SIG-M5 treated with dmso at 0.1 percent for 504 hours (cell line): ENCODE data around the gene TALDO1.

Experiments used
- DNase-seq: peaks from one replicate; lab custom pipeline; 2025; ENCODE audit not compliant: unreplicated experiment; lab: John Stamatoyannopoulos, UW

TALDO1 gene

GRCh38 chr11:786235-787083 lies 39.2 kb downstream of the TALDO1 start:
- no peak for DNase-seq

DNA sequence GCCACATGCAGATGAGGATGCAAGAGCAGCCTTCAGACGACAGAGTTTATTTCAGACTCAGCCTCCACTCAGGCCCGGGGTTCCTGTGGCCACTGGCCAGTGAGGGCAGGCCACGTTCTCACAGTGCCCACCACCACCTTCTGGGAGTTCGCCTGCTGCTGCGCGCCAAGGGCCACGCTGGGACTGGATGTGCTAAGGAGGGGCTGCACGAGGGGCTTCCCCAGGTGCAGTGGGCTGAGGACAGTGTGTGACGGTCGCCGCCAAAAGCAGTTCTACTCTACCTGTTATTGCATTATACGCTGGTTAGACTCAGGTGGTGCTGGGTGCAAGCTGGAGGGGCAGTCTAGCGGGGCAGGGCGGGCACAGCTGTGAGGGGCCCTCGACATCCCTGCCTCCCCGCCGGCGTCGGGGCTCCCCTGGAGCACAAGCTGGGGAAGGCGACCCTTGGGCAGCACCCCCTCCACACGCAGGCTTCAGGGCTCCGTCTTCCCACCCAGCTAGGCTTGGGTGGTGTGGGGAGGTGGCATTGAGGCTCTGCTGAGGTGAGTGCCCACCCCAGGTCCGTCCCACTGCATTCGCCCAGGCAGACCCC lies 39.9 kb downstream of the TALDO1 start:
- no peak for DNase-seq

- no peak for DNase-seq
These were observed 40.9 kb downstream of the TALDO1 start for GRCh38 chr11:788009-788640.

DNA sequence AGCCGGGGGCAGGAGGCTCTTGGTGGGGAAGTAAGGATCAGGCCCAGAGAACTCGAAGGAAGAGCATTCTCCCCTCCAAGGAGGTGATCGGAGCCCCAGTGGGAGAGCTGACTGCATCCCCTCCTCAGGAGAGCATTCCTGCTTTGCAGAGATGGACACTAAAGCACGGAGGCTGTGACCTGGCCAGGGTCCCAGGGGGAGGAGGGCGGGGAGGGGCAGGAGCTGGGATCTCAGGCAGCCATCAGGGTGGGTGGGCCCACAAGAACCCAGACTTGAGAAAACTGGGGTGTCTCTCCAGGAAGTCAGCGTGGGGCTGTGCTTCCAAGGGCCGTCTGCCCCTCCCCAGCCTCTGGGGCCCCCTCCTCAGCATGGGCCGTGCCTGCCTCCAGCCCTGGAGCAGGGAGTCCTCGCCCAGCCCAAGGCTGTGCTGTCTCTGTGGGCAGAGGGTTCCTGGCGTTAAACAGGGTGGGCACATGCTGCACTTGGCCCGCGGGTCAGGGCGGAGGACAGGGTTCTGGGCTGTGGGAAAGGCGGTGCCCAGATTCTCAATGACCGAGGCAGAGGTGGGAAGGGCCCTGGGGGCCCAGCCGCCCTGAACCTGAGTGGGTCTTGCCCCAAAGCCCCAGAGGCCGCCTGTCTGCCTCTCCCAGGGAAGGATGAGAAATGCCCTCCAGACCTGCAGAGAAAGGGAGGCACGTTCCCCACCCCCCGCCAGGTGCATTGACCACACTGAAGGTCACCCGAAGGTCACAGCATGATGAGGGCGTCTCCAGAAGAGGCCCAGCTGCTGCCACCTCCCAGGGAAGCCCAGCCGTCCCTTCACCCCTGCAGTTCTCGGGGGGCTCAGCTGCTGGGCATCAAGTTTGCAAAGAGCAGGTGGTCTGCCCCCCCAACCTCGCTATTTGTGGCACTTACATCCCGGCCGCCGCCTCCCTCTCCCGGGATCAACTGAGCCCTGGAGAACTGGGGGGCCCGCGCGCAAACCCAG lies 42.0 kb downstream of the TALDO1 start:
- DNase-seq: no peak

DNA sequence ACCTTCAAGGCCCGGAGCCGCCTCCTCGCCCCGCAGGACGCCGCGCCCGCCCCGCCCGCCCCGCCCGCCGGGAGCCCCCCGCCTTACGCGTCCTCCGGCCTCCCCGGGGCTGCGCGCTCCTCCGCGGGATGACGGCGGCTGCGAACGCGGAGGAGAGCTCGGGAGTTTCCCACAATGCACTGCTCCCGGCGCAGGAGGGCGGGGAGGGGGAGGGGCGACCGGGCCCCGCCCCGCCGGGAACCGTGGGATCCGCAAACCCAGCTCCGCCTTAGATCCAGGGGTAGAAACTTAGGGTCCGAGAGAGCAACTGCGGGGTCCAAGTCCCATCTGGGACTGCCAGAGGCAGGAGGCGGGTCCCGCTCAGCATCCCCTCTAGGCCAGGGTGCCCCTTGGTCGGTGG lies 42.7 kb downstream of the TALDO1 start, which contains the start of gene CEND1:
Gene CEND1, minus strand, starts transcription at position 148 of the 400 bp plus-strand sequence. CDS start 1,514 bp downstream, outside the sequence.
- no peak for DNase-seq

- DNase-seq: no peak
These were observed 43.7 kb downstream of the TALDO1 start for GRCh38 chr11:790721-791564.

GRCh38 chr11:791658-792534 lies 44.6 kb downstream of the TALDO1 start:
- no peak for DNase-seq

DNA sequence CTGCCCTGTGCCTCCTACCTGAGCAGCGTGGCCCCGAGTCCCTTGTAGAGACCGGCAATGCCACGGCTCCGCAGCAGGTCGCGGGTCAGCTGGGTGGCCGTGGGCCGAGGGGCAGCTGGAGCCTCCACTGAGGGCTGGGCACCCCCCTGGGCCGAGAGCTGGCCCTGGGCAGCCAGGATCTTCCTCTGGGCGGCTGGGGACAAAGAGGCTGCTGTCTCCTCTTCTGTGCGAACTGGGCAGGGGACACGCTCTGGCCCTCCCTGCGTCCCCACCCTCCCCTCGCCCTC lies 45.2 kb downstream of the TALDO1 start:
- DNase-seq: no peak

DNA sequence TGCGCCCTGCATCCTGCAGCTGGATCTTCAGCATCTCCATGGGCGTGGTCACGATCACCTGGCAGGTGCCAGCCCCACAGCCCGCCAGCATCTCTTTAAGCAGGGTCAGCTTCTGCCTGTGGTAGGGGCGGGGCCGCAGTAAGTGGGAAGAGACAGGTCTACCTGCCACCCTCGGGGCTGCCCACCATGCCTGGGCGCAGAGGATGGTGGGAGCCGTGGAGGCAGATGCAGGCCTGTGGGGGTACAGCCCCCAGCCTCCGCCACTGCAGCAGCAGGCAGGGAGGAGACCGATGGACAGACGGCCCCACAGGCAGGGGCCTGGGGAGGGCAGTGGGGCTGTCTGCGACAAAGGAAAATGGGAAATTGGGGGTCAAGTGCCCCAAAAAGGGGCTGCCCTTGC lies 45.6 kb downstream of the TALDO1 start:
- no peak for DNase-seq

GRCh38 chr11:793556-793955 lies 46.3 kb downstream of the TALDO1 start:
- no peak for DNase-seq

- DNase-seq: no peak
These were observed 46.9 kb downstream of the TALDO1 start for GRCh38 chr11:794013-794765.

- DNase-seq: no peak
These were observed 47.7 kb downstream of the TALDO1 start for GRCh38 chr11:794766-795633.

DNA sequence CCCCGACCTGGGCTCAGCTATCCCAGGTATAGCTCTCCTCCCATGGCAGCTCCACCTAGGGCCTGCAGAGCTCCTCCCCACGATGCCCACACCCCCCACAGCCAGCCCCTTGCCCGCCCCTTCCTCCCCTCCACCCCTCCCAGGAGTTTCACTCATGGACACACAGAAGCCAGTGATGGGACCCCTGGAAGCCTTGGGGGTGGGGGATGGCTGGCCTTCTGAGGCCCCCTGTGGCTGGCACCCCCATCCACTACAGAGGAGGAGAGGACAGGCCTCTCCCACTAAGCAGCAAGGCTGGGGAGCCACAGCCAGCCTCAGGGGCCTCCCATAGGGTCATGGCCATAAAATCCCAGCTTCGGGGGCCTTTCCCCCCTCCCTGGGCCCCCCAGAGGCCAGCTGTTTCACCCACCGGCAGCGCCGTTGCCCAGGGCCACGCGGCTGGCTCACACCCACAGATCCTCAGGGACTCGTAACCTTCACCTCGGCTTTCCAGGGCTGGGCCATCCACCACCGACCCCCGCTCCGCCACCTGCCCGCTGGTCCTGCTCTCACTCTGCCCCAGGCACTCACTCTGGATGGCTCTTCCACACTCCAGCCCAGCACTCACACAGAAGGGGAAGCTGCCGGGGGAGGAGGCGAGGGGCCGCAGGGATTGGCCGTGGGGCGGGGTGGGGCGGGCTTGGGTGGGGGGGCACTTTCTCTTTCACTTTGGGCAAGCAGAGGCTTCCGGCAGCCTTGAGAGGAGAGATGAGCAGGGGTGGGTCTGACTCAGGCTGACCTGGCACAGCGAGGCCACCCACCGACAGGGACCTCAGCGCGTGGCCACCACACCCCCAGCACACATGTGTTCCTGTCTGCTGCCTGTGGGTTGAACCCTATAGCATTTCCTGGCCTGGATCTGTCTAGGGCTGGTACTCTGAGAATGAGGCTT lies 48.6 kb downstream of the TALDO1 start:
- DNase-seq: peak; percentile 84

DNA sequence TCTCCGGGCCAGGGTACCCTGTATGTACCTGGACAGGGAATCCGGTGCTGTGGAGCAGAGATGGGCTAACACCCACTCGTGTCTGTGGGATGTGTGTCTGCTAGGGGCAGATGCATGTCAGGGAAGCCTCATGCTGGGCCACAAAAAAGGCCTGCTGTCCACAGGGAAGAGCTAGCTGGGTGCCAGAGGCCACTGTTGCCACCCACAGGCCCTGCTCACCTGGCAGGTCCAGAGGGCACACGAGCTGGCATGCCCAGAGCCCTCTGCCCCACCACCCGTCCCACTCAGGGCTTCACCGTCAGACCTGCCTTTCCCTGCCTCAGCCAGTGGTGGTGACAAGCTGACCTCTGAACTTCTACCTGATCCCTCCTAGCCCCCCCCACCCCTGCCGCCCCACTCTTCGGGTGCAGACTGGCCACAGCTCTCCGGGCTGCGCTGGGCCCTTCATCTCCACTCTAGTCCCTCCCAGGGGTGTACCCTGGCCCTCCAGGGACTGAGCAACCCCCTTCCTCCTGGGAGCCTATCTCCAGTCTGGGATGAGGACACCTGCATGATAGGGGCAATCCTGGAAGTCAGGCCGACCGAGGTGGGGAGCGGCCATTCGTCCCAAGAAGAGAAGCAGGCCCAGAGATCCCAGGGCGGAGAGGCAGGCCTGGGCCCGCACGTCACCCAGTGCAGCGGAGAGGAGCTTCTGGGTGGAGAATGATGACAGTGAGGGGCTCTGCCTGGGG lies 49.5 kb downstream of the TALDO1 start:
- DNase-seq: no peak

DNA sequence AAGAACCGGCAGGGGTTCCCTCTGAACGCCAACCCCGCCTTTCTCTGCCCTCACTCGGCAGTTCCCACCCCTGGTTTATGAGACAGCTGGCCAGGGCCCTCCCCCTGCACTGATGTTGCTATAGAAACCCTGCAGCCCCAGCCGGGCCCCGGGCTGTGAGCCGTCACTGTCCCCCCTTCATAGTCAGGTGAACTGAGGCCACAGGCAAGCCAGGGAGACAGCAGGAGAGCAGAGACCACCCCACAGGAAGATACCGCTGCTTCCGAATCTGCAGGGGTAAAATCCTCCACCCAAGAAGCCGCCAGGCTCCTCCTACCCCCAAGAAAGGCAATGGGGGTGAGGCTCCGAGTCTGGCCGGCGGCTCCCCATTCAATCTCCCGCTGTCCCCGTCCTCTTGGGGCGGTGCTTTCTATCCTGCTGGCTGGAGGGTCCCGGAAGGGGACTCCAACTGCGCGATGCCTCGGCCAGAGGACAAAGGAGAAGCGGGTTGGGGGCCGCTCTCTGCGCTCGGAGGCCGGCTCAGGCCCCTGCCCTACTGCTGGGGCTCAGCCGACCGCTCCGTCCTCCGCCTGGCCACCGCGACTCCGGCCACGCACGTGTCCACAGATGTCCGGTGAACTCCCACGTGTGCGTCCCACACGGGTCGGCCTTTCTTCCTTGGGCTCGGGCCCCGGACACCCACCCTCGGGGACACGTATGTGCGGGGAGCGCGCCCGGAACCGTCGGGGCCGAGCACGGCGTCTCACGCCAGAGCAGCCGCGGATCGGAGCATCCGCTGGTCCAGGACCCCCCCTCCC lies 50.2 kb downstream of the TALDO1 start:
- peak; percentile 94 for DNase-seq
